Measurements from ENCODE around the gene CISTR. TPM values are rescaled to one million over a fixed set of nuclear protein-coding genes. Genes with fewer than 3 reads are reported as not detected.

The CISTR gene
- total and polyA plus RNA-seq, 2 donors (not counting 1 experiment from before 2014, with no cell fraction given): not detected

GRCh38 chr12:53757101-53757770 is 5.5 kb upstream of the CISTR start:
- intact Hi-C loops (cut with micrococcal nuclease): loop anchor here (1.0 to 10.0 kb wide), 3 partner anchors 11 to 752 kb away; partner anchors contain the start of gene EIF4B
- H3K4me2 ChIP-seq (replicated peaks; ENCODE audit: low read depth, low read length, poor library complexity, severe bottlenecking): peak overlapping the region; percentile 67
- Mint-ChIP-seq H3K27ac (no peak overlapping the region), H3K4me1 (peaks cover 20% of the 10 kb centered on the region), H3K4me3 (peak overlapping the region; percentile 54), H3K9me3 (ENCODE audit: insufficient read depth) (no peaks in the 10 kb centered on the region), H3K27me3 (peaks cover 34% of the 10 kb centered on the region)
- H3K4me1 ChIP-seq (ENCODE audit: control insufficient read depth in 2 of 2, insufficient read depth in 2 of 2, low read length in 2 of 2): peaks cover 53 to 61% of the 10 kb centered on the region in 2 donors
- DNase-seq (peak; percentile 83), ATAC-seq (ENCODE audit: low read depth) (peak; percentile 66)
- H4K20me1 ChIP-seq (ENCODE audit: control insufficient read depth, insufficient read depth, low read length, poor library complexity, severe bottlenecking): no peaks in the 10 kb centered on the region
- peaks cover 0 to 34% (median 10%) of the 10 kb centered on the region in 4 experiments for H3K27me3 ChIP-seq (replicated peaks in 1 of 4; ENCODE audit: control extremely low read depth in 1 of 4, control insufficient read depth in 3 of 4, insufficient read depth in 4 of 4, low read length in 3 of 4)
- no peaks in the 10 kb centered on the region for H3K36me3 ChIP-seq (replicated peaks in 1 of 2; ENCODE audit: control extremely low read depth in 1 of 2, control insufficient read depth in 1 of 2, extremely low read depth in 1 of 2, insufficient read depth in 2 of 2, low read length in 1 of 2)
- WGBS (ENCODE audit: insufficient coverage): 9% methylated on average over 16 of the region's 17 CpGs
- TF ChIP-seq CTCF (IDR thresholded peaks at IDR 0.05): peak; percentile 93
- no peak for TF ChIP-seq EZH2 (IDR thresholded peaks at IDR 0.05; ENCODE audit: borderline replicate concordance, insufficient read depth, low read depth, low read length, poor library complexity, severe bottlenecking)
- POLR2A ChIA-PET: interaction anchor here (0.7 kb wide), 3 partner anchors 11 to 697 kb away, joined by 4 to 11 read pairs (median 8); no protein-coding TSS in a partner anchor
- H3K79me2 ChIP-seq (ENCODE audit: control insufficient read depth, insufficient read depth, low read length): no peaks in the 10 kb centered on the region
- no peak overlapping the region for H3K27ac ChIP-seq (ENCODE audit: low read length in 2 of 2)
- CTCF ChIA-PET: interaction anchor here (0.6 to 12.0 kb wide), 13 partner anchors 8 to 1728 kb away, joined by 3 to 191 read pairs (median 4); partner anchors contain the start of gene CALCOCO1
- no peak overlapping the region for H3K4me3 ChIP-seq (ENCODE audit: control extremely low read depth in 1 of 5, extremely low read depth in 1 of 5, insufficient read depth in 1 of 5, low read depth in 2 of 5, low read length in 4 of 5)
- H3K9ac ChIP-seq (ENCODE audit: low read length): no peak overlapping the region
- H3K9me3 ChIP-seq (ENCODE audit: control extremely low read depth in 1 of 3, control insufficient read depth in 2 of 3, insufficient read depth in 1 of 3, low read length in 2 of 3): no peaks in the 10 kb centered on the region
- no peak overlapping the region for H2AFZ ChIP-seq (ENCODE audit: insufficient read depth, low read depth, low read length, poor library complexity, severe bottlenecking)

Measured in B cell (primary cell).